Measurements from ENCODE around the gene CACNB2.

Gene CACNB2

DNA sequence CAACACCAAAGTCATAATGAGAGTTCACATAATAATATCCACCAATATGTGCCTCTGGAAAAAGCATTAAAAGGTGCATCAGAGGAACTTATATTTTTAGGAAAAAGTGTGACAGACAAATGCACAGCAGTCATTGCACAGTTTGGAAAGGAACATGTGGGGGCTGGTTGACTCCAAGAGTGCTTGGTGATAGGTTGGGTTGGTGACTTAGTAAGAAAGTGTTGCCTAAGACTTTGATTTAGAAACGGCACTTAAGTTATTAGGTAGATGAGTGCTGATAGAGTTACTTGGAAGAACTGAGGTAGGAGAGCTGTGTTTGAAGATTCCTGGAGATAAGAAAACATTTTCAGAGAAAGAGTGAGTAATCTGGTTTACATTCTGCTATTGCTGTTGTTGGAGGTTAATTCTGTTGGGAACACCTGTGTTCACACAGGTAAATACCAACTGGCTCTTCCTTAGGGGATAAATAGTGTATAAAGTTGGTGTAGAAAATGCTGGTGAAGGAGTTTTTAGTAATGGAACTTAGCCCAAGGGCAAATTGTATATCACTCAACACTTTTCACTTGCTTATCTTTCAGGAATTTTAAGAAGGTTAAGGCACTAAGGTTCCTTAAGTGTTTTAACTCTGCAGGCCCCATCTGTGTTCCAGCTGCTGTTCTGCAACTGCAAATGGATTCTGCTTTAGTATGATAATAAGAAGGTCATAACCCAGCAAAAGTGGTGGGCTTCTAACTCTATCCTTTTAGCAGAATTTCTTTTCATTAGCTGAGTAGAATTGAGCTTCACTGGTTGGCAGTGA lies 315.1 kb downstream of the CACNB2 start:
- intact Hi-C loops (cut with DNase I) = no loop called here
- DNase-seq = peak in 23 of 42 donors; percentile 16 to 80 (median 42)

DNA sequence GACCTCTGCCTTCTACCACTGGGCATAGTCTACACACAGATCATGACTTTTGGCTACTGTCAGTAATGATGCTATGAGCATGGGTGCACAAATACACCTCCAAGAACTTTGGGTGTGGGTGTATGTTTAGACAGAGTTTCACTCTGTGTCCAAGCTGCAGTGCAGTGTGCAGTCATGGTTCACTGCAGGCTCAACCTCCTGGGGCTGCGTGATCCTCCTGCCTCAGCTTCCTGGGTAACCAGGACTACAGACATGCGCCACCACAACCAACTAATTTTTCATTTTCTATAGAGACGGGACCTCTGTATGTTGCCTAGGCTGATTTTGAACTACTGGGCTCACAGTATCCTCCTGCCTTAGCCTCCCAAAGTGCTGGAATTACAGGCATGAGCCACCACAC lies 316.8 kb downstream of the CACNB2 start:
- DNase-seq = no peak
- intact Hi-C loops (cut with DNase I) = no loop called here

- intact Hi-C loops (cut with DNase I) = no loop called here
- no peak for DNase-seq
Observed at GRCh38 chr10:18460032-18460431, 319.8 kb downstream of the CACNB2 start.

GRCh38 chr10:18463673-18464211 lies 323.5 kb downstream of the CACNB2 start:
- intact Hi-C loops (cut with DNase I) = no loop called here
- DNase-seq = no peak

DNA sequence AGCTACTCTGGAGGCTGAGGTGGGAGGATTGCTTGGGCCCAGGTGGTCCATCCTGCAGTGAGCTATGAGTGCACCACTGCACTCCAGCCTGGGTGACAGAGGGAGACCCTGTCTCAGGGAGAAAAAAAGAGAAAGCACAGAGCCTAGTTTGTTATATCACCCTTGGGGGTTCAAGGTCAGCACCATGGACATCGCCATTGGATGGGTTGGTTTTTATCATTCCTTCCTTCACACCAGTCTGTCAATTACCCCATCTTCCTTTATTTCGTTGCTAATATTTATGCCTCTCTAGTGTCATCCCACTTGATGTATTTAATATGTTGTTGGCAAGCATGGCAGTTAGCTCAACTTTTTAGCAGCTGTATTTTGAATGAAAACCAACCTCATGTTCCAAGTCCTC lies 328.9 kb downstream of the CACNB2 start:
- intact Hi-C loops (cut with DNase I) = no loop called here
- no peak for DNase-seq

- peak in 9 of 42 donors; percentile 4 to 50 (median 28) for DNase-seq
- intact Hi-C loops (cut with DNase I) = no loop called here
Observed at GRCh38 chr10:18472977-18473376, 332.8 kb downstream of the CACNB2 start.

- peak in 17 of 42 donors; percentile 3 to 65 (median 30) for DNase-seq
- intact Hi-C loops (cut with DNase I) = no loop called here
Observed at GRCh38 chr10:18473424-18474117, 333.3 kb downstream of the CACNB2 start.

DNA sequence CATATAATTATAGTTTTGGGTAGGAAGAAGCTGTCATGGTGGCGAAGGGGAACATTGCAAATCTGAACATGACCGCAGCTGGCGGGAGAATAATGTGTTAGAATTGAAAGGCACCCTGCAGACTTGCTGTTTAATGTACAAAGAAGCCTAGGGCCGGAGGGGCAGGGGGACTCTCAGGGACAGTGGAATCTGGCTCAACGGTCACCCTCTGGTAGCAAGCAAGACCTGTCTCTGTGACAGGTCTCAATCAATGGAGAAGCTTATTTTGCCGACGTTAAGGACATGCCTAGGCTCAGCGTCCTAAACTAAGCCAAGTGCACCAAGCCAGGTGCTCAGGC lies 333.9 kb downstream of the CACNB2 start:
- intact Hi-C loops (cut with DNase I) = no loop called here
- peak in 4 of 42 donors; percentile 15 to 39 (median 22) for DNase-seq

DNA sequence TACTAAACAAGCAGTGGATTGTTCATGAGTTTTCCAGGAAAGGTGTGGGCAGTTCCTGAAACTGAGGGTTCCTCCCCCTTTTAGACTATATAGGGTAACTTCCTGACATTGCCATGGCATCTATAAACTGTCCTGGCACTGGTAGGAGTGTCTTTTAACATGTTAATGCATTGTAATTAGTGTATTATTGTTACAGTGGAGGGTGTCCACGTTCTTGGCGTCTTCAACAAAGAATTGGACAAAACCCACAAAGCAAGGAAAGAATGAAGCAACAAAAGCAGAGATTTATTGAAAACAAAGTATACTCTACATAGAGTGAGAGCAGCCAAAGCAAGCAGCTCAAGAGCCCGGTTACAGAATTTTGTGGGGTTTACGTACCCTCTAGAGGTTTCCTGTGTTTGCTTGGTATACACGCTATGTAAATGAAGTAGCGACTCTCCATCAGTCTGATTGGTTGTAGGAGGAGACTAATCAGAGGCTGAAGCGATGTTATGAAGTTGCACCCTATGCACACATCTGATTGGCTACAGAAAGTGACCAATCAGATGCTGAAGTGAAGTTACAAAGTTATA lies 335.9 kb downstream of the CACNB2 start:
- intact Hi-C loops (cut with DNase I) = no loop called here
- DNase-seq = no peak

- DNase-seq = no peak
- intact Hi-C loops (cut with DNase I) = no loop called here
Observed at GRCh38 chr10:18478354-18478753, 338.1 kb downstream of the CACNB2 start.

DNA sequence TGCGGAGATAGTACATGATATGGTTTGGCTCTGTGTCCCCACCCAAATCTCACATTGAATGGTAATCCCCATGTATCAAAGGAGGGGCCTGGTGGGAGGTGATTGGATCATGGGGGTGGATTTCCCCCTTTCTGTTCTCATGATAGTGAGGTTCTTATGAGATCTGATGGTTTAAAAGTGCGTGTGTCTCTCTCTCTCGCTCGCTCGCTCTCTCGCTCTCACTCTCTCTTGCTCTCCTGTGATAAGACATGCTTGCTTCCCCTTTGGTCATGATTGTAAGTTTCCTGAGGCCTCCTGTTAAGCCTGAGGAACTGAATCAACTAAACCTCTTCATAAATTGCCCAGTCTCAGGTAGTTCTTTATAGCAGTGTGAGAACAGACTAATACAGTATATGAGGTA lies 339.3 kb downstream of the CACNB2 start:
- no peak for DNase-seq
- intact Hi-C loops (cut with DNase I) = no loop called here

- DNase-seq = no peak
- intact Hi-C loops (cut with DNase I) = no loop called here
Observed at GRCh38 chr10:18483516-18484186, 343.4 kb downstream of the CACNB2 start.

- intact Hi-C loops (cut with DNase I) = no loop called here
- no peak for DNase-seq
Observed at GRCh38 chr10:18486438-18486837, 346.2 kb downstream of the CACNB2 start.

DNA sequence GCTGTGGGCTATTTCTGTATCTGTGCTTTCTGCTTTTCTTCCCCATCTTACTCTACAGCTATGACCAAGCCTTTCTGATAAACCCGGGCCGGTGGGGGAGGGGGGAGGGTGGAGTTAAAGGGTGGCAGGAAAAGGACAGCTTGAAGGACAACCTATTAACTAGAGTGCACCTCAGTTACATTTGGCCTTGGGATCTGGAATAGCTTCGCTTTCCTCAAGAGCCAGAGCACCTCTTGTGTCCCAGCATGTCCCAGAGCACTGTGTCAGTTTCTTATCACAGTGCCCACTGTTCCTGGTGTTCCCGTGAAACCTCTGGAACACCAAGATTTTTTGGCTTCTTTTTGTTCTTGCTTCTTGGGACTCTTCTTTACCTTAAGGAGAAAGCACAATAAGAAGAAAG lies 350.5 kb downstream of the CACNB2 start:
- intact Hi-C loops (cut with DNase I) = no loop called here

GRCh38 chr10:18497806-18498369 lies 357.7 kb downstream of the CACNB2 start:
- DNase-seq = no peak
- intact Hi-C loops (cut with DNase I) = no loop called here

More for the DNA sequence above, 350.5 kb downstream of the CACNB2 start:
- no peak for DNase-seq

DNA sequence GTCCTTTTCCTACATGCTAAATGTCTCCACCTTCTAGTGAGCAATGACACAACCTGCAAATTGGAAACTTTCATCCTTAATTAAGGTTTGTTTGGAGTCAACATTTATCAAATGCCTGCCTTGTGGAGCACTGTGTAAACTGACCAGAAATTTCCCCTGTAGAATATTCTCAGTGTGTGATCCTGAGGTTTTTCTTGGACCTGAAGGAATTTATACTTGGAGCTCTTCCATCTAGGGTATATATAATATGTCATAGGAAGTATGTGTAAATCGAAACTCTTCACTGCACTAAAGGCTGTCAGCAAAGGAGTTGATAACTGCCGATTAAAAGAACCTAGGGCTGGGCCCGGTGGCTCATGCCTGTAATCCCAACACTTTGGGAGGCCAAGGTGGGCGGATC lies 358.8 kb downstream of the CACNB2 start:
- DNase-seq = no peak
- intact Hi-C loops (cut with DNase I) = no loop called here

DNA sequence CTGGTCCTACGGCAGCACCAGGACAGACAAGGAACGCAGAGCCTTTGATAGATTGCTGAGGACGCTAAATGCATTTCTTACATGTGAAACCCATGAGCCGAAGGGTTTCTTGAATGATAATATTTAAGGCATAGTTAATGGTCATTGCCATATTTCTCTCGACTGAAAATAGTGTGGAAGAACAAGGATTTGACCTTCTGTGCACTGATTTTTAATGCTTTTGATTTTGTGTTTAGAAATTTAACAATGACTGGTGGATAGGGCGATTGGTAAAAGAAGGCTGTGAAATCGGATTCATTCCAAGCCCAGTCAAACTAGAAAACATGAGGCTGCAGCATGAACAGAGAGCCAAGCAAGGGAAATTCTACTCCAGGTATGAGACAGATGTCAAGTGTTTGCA lies 360.4 kb downstream of the CACNB2 start:
- intact Hi-C loops (cut with DNase I) = no loop called here
- no peak for DNase-seq

GRCh38 chr10:18501198-18501597 lies 361.0 kb downstream of the CACNB2 start:
- DNase-seq = peak in 12 of 42 donors; percentile 10 to 54 (median 22)
- intact Hi-C loops (cut with DNase I) = no loop called here

DNA sequence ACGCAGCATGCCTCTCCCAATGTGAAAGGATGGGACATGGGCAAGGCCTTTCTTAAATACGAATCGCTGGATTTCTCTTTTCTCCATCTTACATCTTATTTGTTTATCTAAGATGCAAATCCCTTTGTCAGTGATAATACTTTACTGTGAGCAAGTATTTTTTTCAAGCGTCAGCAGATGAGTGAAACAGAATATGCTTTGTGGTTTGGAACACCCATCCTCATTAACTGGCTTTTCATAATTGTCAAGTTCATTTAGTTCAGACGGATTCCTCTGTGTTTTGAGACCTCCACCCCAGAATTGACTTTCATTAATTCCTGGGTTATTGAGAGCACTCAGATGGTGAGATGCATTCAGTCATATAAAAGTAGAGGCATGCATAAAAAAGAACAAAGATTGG lies 361.4 kb downstream of the CACNB2 start:
- DNase-seq = no peak
- intact Hi-C loops (cut with DNase I) = no loop called here

Data from head of caudate nucleus (tissue), 42 donors.